Inferior parietal cortex (tissue), 1 donor: ENCODE measurements around the gene DEDD.
A peak's percentile ranks its signal among the peaks of the same experiment; 100 is the strongest.

Experiments
- DNase-seq: peaks from one replicate; pipeline ENCODE4 v3.0.0-alpha.2; 2016; ENCODE audit errors: extremely low spot score

DEDD gene

DNA sequence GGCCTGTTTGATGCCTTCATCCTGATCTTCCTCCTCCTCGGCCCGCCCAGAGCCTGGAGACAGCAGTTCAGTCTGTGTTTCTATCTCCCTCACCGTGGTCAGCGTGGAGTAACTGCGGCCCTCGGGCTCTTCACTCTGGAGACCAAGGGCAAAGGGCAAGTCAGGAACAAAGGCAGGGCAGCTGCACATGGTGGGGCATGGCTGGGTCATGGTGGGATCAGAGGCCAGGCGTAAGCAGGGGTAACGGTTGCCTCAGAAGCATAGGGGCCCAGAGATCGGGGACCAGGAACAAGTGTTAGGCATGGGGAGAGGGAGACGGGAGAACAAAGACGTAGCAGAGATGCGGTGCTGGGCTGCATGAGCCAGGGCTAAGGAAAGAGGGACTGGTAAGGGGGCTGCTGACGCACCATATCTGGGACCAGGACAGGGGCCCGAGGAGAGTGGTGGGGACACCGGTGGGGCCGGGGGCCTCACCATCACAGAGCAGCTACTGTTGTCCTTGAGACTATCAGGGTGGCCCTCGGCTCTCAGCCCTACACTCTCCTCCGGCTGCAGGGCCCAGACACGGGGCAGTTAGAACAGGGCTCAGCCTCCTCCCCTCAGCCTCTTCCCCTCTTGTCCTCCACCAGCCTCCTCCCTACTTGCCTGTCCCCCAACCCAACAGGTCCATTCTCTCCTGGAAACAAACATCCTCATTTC lies 59.6 kb downstream of the DEDD start:
- no peak for DNase-seq

DNA sequence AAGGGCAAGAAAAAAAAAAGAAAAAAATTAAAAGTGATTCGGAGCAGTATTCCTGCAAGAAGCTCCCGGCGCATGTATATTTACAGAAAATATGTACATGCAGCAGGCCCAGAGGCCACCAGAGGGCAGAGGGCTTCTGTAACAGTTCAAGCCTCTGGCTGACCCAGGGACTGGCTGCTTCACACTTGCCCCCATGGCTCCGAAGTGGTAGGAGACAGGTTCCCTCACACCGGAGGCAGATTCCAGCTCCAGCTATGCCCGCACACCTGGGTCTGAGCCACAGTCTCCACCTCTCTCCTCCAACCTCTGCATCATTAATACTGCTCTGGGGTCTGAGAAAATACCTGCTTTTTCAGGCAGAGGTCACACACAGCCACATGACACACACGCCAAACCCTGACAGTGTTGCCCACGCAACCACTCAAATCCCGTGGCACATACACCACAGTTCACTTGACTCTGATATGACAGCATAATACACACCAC lies 60.5 kb downstream of the DEDD start:
- peak; percentile 21 for DNase-seq
